PC-9 (cell line): ENCODE results near the gene RAB4A.

Experiments used
- CTCF ChIP-seq: fragments of 200-600 bp; sonication (generic); conservative IDR thresholded peaks from 2 replicates; pipeline ENCODE4 v1.6.1; 2017; ENCODE audit warnings: mixed run types, antibody characterized with exemption, mild to moderate bottlenecking, moderate library complexity
- EZH2 ChIP-seq: fragments of 200-600 bp; sonication (generic); IDR thresholded peaks from 2 replicates; pipeline ENCODE4 v1.8.0; 2017; ENCODE audit warnings: antibody characterized with exemption, low read depth

GRCh38 chr1:229241390-229241789, 29.5 kb upstream of the RAB4A start:
- TF ChIP-seq CTCF = no peak
- TF ChIP-seq EZH2 = no peak
